HG03095 (cell line): ENCODE data around the gene ACACB.
"Not testable (repeated sequence)": the region's sequence is repeated elsewhere in the genome, so short reads cannot be mapped to it uniquely, and the experiment has no call there.

Source experiments
- ATAC-seq: cut with Tn5 transposase; IDR thresholded peaks from one replicate; pipeline ENCODE4 v1.9.1; 2021; ENCODE audit warnings: moderate library complexity; ENCODE audit not compliant: unreplicated experiment

ACACB gene

GRCh38 chr12:109170324-109170723 lies 53.9 kb downstream of the ACACB start:
- no peak for ATAC-seq

GRCh38 chr12:109172787-109173186 lies 56.4 kb downstream of the ACACB start:
- not testable (repeated sequence) for ATAC-seq

- no peak for ATAC-seq
These were observed 57.3 kb downstream of the ACACB start for GRCh38 chr12:109173443-109174240.

- no peak for ATAC-seq
These were observed 58.1 kb downstream of the ACACB start for GRCh38 chr12:109174468-109174867.

GRCh38 chr12:109178532-109178931 lies 62.1 kb downstream of the ACACB start:
- no peak for ATAC-seq

GRCh38 chr12:109179927-109180326 lies 63.5 kb downstream of the ACACB start:
- no peak for ATAC-seq

GRCh38 chr12:109182041-109182839 lies 65.9 kb downstream of the ACACB start:
- no peak for ATAC-seq

GRCh38 chr12:109185441-109185840 lies 69.1 kb downstream of the ACACB start:
- no peak for ATAC-seq

- no peak for ATAC-seq
These were observed 70.7 kb downstream of the ACACB start for GRCh38 chr12:109186993-109187653.

- no peak for ATAC-seq
These were observed 71.8 kb downstream of the ACACB start for GRCh38 chr12:109188108-109188712.

- no peak for ATAC-seq
These were observed 72.9 kb downstream of the ACACB start for GRCh38 chr12:109189291-109189690.

GRCh38 chr12:109191621-109192250 lies 75.3 kb downstream of the ACACB start:
- ATAC-seq = no peak

GRCh38 chr12:109192358-109192757 lies 76.0 kb downstream of the ACACB start:
- no peak for ATAC-seq

- no peak for ATAC-seq
These were observed 77.5 kb downstream of the ACACB start for GRCh38 chr12:109193896-109194295.

GRCh38 chr12:109196332-109196731 lies 79.9 kb downstream of the ACACB start:
- no peak for ATAC-seq

- no peak for ATAC-seq
These were observed 80.9 kb downstream of the ACACB start for GRCh38 chr12:109197327-109197726.

- ATAC-seq = no peak
These were observed 82.9 kb downstream of the ACACB start for GRCh38 chr12:109199324-109199723.

- no peak for ATAC-seq
These were observed 84.6 kb downstream of the ACACB start for GRCh38 chr12:109200825-109201495.

GRCh38 chr12:109201496-109201885 lies 85.1 kb downstream of the ACACB start:
- ATAC-seq = no peak

GRCh38 chr12:109202770-109203169 lies 86.4 kb downstream of the ACACB start:
- no peak for ATAC-seq
